Stimulated activated CD4-positive, alpha-beta T cell treated with anti-CD3 and anti-CD28 coated beads, Interleukin-1b, Interleukin-23, amount 100 ng/mL, for 1 hour (primary cell): ENCODE results near the gene XYLT1.

Source experiments
- DNase-seq, 2 donors: peaks; one replicate each; pipeline ENCODE4 v3.0.0-alpha.2; 2020; ENCODE audit warnings: low read depth in 2 of 2

Gene XYLT1

GRCh38 chr16:17257426-17258023, 213.2 kb downstream of the XYLT1 start:
- no peak for DNase-seq

GRCh38 chr16:17252701-17253100, 218.1 kb downstream of the XYLT1 start:
- no peak for DNase-seq

- no peak for DNase-seq
Observed at GRCh38 chr16:17252064-17252463, 218.7 kb downstream of the XYLT1 start.

- no peak for DNase-seq
Observed at GRCh38 chr16:17251496-17251895, 219.3 kb downstream of the XYLT1 start.

GRCh38 chr16:17246974-17247732, 223.6 kb downstream of the XYLT1 start:
- DNase-seq, result no peak

GRCh38 chr16:17246268-17246885, 224.4 kb downstream of the XYLT1 start:
- no peak for DNase-seq

- no peak for DNase-seq
Observed at GRCh38 chr16:17245776-17246175, 225.0 kb downstream of the XYLT1 start.

GRCh38 chr16:17244872-17245551, 225.7 kb downstream of the XYLT1 start:
- no peak for DNase-seq

GRCh38 chr16:17241264-17241835, 229.4 kb downstream of the XYLT1 start:
- DNase-seq, result no peak

- no peak for DNase-seq
Observed at GRCh38 chr16:17238285-17239028, 232.3 kb downstream of the XYLT1 start.

GRCh38 chr16:17237350-17237944, 233.3 kb downstream of the XYLT1 start:
- no peak for DNase-seq

GRCh38 chr16:17235147-17235815, 235.5 kb downstream of the XYLT1 start:
- DNase-seq, result no peak

GRCh38 chr16:17233318-17234002, 237.3 kb downstream of the XYLT1 start:
- no peak for DNase-seq

GRCh38 chr16:17232487-17232886, 238.3 kb downstream of the XYLT1 start:
- no peak for DNase-seq

- no peak for DNase-seq
Observed at GRCh38 chr16:17231972-17232371, 238.8 kb downstream of the XYLT1 start.

- no peak for DNase-seq
Observed at GRCh38 chr16:17230932-17231581, 239.7 kb downstream of the XYLT1 start.

GRCh38 chr16:17229766-17230165, 241.0 kb downstream of the XYLT1 start:
- no peak for DNase-seq

- DNase-seq, result no peak
Observed at GRCh38 chr16:17229131-17229530, 241.6 kb downstream of the XYLT1 start.

GRCh38 chr16:17228708-17229055, 242.1 kb downstream of the XYLT1 start:
- no peak for DNase-seq
